ENCODE measurements around the gene PGF.

The PGF gene

GRCh38 chr14:74915826-74916225, 39.6 kb downstream of the PGF start:
- no peak for DNase-seq

- no peak for DNase-seq
These were observed 40.0 kb downstream of the PGF start for GRCh38 chr14:74915426-74915825.

- no peak for DNase-seq
These were observed 41.3 kb downstream of the PGF start for GRCh38 chr14:74913986-74914573.

DNA sequence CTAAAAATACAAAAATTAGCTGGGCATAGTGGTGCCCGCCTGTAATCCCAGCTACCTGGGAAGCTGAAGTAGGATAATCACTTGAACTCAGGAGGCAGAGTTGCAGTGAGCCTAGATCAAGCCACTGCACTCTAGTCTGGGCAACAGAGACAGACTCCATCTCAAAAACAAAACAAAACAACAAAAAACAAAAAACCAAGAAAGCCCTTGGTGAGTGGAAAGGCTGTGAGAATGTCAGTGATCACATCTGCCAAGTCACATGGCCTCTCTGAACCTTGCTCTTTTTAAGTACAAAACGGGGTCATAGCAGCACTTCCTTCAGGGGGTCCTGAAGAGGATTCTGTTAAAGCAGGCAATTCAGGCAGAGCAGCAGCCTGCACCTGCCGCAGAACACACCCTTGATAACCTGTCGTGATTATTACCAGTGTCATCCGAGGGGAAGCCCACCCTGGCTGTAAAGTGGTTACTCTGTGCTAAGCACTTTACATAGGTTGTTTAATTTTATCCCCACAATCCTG, 41.9 kb downstream of the PGF start:
- no peak for DNase-seq

DNA sequence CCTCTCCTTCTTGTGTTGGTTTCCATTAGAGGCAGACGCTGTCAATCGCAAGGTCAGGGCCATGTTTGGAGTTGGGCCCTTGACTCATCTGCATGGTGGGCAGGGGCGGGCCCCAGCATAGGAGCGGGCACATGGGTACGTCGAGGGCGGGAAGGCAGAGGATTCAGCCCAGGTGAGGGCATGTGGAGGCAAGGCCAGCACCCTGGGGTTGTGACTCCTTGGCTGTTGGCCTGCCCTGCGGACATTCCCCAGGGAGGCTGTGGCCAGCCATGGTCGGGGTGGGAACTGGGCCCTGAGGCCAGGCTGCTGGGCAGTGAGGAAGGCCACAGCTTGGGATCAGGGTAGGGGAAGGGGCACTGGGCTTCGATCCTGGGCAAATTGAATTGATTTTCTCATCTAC, 42.6 kb downstream of the PGF start:
- no peak for DNase-seq

GRCh38 chr14:74912111-74912510, 43.3 kb downstream of the PGF start:
- DNase-seq, result no peak

DNA sequence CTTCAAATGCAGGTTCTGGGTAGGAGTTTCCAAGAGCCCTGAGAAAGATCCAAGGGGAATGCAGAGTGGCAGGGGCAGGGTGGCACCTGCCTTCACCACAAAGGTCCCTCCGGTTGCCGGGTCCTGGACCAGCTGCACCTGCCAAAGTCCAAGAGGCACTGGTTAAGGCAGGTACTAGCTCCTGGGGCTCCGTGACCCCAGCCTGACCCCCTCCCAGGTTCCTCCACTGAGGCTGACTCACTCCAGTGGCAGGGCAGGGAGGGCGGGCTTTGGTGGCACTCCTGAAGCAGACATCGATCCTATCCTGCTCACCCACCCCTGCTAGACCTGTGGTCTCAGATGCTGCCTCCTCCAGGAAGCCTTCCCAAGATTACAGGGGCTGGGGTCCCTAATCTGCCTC, 43.7 kb downstream of the PGF start:
- DNase-seq, result no peak

GRCh38 chr14:74911221-74911620, 44.2 kb downstream of the PGF start:
- no peak for DNase-seq

DNA sequence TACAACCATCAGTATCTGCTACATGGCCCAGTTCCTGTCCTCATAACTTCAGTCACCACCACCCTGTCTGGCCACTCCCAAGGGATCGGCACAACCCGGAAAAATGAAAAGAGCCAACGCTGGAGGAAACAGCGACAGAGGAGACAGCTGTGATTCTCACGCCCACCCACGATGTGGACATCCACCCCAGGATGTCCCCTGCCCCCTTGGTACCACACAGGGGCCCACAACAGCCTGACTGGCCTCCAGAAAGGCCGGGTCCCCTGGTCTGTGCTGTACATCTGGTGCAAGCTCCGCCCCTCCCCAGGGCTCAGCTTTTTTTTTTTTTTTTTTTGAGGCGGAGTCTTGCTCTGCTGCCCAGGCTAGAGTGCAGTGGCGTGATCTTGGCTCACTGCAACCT, 44.8 kb downstream of the PGF start:
- no peak for DNase-seq

DNA sequence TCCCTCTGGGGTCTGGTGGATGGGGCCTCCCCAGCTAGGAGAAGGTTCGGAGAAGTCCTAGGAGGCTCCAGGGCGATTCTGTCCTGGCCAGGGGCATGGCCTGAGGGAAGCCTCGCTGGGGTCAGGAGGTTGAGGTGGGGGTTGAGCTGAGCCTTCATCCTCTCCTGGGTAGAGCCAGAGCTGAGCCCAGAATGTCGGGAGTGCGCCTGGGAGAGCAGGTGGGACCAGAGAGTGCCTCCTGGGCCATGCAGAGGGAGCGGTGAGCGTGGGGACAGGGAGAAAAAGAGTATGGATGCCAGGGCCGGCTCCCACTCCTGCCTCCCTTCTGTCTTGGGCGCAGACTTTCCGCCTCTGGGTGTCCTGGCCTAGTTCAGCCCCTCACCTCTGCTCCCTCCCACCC, 45.5 kb downstream of the PGF start:
- DNase-seq, result no peak

DNA sequence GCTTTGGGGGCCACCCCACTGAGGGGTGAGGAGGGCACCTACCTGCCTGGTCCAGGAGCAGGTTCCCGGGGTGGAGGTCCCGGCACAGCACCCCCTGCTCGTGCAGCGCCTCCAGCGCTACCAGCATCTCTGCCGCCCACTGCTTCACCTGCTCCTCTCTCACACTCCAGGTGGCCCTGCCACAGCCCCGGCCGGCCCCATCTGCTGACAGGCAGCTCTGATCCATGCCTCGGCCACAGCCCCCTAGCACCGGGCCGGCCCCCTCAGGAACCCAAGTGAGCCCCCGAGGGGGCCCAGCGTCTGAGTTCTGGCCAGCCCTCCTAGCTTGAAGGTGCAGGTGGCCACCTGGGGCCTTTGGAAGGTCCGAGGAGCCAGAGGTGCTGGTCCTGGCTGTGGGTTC, 45.9 kb downstream of the PGF start:
- DNase-seq, result no peak

- DNase-seq, result no peak
These were observed 46.5 kb downstream of the PGF start for GRCh38 chr14:74908861-74909341.

DNA sequence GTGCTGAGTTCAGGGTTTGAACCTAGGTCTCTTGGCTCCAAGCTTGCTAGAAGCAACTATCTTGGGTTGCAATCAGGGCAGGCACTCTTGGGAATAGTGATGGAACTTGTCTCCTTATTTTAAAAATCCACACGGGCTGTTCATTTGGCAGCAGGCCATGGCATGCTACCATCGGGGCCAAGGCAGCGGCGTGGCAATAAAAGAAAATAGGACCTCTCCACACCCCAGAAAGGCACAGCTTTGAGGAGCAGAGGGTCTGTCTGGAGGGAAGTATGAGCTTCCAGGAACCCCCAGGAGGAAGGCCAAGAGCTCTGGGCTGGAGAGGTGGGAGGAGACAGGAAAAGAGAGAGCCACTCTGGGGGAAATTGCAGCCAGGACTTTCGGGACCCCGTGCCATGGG, 47.7 kb downstream of the PGF start:
- no peak for DNase-seq

- DNase-seq, result no peak
These were observed 48.4 kb downstream of the PGF start for GRCh38 chr14:74906925-74907521.

GRCh38 chr14:74905595-74906142, 49.7 kb downstream of the PGF start:
- DNase-seq, result peak; percentile 80

DNA sequence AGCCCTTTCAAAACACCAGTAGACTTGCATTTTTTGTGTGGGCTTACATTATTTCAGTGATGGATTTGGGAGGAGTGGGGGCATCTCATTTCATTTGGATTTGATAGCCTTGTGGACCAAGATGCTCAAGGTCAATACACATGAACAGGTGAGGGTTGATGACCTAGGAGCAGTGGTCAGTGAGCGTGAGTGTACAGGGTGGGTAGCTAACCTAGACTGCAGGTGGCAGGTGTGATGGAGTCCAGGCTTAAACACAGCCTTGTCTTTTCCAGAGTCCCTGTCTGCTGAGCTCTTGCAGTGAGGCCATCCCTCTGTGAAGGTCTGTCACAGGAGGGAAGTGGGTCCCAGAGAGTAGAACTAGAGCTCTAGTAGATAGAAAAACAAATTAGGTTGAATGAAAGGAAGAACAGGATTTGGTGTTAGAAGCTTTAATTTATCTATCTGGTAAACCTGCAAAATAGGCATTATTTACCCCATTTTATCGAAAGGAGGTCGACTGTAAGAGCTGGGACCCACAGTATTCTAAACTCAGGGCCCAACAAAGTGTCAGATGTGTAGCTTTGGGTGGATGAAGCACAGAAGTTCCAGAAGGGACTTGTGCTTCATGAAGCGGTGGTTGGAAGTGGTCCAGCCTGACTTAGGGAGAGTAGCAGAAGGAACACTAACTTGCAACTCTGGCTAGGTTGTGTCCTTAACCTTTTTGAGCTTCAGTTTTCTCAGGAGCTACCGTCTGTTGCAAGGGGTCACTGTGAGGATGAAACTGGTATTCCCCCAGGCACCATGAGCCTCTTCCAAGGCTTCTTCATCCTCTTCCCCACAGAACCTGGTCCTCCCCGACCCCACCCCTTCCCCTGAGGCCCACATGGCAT, 50.5 kb downstream of the PGF start:
- no peak for DNase-seq

DNA sequence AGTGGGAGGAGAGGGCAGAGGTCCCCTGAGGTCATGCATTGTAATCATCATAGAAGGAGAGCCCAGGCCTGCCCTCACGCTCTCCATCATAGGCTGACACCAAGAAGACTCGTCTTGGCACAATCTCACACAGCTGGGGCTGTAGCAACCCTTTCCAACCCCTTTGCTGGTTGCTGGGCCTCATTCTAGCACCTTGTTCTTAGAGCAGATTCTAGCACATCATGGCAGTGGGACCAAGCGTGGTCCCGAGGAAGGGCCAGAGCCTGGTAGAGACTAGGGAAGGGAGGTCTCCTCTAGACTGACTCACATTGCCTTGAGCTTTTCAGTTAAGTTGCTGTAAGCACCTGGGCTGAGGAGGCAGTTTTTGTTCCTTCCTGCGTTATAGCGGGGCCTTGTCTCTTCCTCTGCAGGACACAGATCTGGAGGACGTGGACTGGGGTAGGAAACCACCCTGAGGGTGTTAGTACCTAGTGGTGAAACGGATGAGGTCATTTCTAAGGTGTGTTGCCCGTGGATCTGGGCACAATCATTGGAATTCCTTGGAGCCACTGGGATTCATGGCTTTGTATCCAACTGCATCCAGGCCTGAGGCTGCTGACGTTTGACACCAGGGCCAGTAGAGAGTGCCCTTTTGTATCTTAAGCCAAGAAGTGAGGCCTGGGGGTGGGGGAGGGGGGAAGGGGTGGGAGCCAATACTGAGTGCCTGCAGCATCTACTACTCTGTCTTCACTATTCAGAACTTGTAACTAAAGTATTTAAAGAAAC, 52.3 kb downstream of the PGF start:
- no peak for DNase-seq

- no peak for DNase-seq
These were observed 56.7 kb downstream of the PGF start for GRCh38 chr14:74898694-74899093.

DNA sequence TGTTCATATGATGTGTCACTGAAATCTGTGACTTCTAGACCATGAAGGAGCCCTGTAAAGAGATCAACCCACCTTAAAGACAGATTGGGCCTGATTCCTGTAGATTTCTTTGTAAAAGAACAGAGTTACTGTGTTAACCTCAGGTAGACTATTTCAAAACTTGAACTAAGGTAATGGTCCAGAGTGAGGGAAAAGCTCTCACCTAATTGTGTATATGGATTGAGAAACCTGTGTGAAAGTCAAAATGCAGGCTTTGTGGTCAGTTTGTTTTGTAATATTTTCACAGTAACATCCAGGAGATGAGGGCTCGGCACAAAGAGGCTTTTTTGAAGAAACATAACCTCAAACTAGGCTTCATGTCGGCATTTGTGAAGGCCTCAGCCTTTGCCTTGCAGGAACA, 57.3 kb downstream of the PGF start:
- DNase-seq, result no peak

DNA sequence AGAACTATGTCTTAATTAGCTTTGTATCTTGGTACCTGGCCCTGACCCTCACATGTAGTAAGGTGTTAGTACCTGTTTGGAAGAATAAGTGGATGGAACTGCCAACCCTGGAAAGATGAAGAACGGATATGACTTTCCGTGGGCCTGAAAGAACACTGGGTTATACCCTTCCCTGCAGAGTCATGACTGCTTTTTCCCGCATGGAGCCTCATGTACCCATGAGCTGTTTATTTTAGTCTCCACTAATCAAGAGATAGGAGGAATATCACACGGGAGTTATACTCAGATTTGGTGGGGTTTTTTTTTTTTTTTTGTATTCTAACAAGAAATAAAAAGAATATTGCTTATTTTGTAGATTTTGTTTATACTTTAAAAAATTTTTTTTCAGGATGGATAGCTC, 57.8 kb downstream of the PGF start:
- no peak for DNase-seq

DNA sequence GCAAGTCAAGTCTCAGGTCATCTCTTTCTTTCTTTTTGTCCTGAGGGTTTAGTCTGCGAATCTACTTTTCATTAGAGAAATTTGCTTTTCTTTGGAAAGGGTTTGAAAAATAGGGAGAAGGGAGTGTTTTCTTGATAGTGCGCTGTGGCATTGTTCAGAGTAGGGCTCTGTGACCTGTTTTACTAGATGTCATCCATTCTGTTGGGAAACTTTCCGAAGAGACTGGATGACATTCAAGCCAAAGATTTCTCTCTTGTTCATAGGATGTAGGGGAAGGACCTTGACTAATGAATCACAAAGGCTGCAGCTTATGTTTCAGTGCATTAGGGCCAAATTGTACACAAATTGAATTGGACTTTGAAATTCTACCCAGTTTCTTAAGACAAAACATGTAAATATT, 59.0 kb downstream of the PGF start:
- no peak for DNase-seq

GRCh38 chr14:74893614-74894091, 61.7 kb downstream of the PGF start:
- no peak for DNase-seq

DNA sequence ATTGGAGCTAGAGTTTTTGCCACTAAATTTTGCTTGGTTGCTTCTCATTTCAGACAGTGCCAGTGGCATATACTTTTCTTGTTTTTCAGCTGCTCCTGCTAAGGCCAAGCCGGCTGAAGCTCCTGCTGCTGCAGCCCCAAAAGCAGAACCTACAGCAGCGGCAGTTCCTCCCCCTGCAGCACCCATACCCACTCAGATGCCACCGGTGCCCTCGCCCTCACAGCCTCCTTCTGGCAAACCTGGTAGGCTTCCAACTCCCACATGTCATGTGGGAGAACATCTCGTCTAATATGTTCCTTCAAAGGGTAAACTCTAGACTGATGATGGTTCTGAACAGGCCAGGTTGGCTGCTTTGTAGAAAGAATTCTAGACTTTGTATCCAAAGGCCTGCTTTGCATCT, 62.7 kb downstream of the PGF start:
- no peak for DNase-seq
